NCI-H2227 (cell line): ENCODE measurements around the gene GMNC.

Experiments used
- DNase-seq: peaks from one replicate; lab custom pipeline; 2025; ENCODE audit not compliant: unreplicated experiment; lab: John Stamatoyannopoulos, UW

The GMNC gene

DNA sequence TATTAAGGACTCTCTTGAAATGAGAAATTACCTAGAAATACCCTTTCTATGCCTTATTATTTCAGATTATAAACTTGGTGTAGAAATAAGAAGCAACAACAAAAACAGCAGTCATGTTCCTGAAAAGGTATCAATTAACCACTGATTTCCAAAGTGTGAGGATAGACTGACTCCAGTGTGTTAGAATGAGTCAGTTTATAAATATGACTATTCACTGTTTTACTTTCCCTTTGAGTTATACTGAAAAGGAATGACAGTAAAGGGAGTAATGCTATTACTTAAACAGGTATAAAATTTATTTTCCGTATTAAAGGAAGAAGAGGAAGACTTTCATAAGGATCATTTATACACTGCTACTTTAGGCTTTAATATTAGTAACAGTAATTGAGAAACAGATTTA, 12.9 kb downstream of the GMNC start:
- no peak for DNase-seq

- DNase-seq, result no peak
Observed at GRCh38 chr3:190848870-190849269, 13.6 kb downstream of the GMNC start.

DNA sequence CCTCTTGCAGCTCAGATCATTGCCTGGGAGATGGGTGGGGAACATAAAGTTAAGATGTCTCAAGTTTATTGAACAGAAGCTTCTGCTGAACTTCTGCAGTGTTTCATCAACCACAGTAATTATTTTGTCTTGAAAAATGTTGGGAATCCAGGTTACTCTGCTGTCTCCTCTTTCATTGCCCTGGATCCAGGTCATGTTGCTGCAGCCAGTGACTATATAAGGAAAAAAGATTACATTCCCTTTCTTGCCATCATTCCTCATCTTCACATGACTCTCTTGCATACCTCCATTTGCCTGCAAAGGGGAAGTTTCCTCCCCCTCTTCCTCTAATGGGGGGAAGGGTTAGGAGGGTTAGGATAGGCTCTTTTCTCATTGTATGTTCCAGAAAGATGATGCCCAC, 15.1 kb downstream of the GMNC start:
- no peak for DNase-seq

- DNase-seq, result no peak
Observed at GRCh38 chr3:190840146-190840545, 22.3 kb downstream of the GMNC start.

GRCh38 chr3:190831225-190831624, 31.3 kb downstream of the GMNC start:
- DNase-seq, result no peak

- no peak for DNase-seq
Observed at GRCh38 chr3:190830031-190830430, 32.5 kb downstream of the GMNC start.

DNA sequence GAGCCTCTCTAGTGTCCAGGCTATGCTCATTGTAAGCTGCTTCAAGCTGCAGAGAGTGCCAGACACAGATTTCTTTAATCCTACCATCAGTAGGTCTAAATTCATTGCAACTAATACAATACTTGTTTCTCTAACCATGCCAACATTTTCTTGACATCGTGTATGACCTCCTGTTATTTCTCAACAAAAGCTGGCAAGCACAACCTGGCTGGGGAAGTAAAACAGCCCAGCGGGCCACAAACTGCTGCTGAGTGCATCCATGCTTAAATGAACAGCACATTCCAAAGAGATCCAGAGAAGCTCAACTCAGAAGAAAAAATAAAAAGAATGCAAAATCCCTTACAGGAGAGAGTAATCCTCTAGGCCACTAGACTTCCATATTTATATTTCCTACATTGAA, 36.5 kb downstream of the GMNC start:
- no peak for DNase-seq

GRCh38 chr3:190825386-190826016, 37.0 kb downstream of the GMNC start:
- DNase-seq, result no peak

GRCh38 chr3:190811775-190812480, 50.6 kb downstream of the GMNC start:
- DNase-seq, result no peak

DNA sequence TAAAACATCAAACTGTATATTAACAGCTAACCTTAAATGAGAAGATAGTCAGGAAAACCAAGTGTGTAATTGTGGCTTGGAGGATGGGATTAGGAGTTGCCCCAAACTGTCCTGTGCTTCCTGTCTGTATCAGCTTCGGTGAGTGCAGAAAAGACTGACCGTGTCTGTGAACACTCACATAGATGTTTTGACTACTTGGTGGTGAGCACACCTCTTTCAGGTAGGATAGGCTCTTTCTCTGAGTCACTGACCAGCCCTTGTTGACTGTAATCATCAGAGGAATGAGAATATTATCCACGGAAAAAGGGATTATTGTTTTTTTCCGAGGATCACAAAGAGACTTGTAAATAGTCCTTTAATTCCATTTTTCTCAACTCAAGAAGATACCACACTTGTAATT, 51.5 kb downstream of the GMNC start:
- no peak for DNase-seq

DNA sequence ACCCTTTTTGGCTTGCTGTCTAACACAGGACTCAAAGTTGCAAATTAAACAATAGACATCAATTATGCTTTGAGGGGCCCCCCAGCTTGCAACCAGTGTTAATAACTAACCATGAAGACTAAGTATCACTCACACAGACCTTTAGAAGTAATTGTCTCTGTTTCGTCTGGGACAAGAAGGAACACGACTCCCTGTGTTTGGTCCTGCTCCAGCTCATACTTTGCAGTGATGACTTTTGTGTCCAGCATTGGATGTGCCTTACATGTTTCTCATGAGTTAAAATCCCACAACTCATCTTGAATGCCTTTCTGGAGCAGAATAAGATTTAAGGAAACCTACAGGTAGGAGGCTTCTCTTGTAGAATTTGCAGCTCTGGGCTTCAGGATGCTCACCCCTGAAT, 53.1 kb downstream of the GMNC start:
- DNase-seq, result no peak

DNA sequence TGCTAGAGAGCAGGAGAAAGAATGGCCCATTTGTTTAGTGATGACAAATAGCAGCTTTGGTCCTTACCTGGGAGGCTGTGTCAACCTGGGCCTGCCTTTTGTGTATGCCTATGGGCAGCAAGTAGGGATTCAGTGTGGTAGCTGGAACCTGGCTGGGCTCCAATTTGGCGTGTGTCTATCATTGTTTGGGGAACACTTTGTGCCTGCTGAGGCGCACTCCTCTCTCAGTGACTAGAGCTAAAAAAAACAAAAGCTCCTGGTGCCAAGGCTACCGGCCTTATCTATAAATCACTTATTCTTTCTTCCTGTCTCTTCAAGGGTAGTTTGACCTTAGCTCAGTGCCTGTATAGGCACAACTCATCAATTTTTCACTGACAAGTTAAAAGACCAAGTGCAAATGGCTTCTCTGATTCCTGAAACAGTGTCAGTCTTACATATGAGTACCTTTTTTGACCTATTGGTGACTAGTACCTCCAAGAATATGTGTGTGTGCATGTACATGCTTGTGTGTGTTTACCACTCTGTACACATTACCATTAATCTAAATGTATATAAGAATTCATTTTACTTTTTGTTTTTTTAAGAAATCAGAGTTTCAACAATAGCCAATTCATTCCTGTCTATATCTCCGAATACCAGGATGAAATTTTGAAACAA, 54.6 kb downstream of the GMNC start:
- DNase-seq, result no peak
